AG09319 (cell line): Measurements from ENCODE around the gene FRS3.

Experiments
- DNase-seq: peaks from one replicate; pipeline ENCODE4 v3.0.0-alpha.2; 2010; ENCODE audit warnings: low read depth; ENCODE audit errors: extremely low read depth
- TF ChIP-seq, protein P1 (sequence below): IDR thresholded peaks from 2 replicates; pipeline ENCODE4 v1.5.1; 2011; ENCODE audit warnings: low read depth, mild to moderate bottlenecking, inconsistent platforms, low read length, moderate library complexity

The FRS3 gene

DNA sequence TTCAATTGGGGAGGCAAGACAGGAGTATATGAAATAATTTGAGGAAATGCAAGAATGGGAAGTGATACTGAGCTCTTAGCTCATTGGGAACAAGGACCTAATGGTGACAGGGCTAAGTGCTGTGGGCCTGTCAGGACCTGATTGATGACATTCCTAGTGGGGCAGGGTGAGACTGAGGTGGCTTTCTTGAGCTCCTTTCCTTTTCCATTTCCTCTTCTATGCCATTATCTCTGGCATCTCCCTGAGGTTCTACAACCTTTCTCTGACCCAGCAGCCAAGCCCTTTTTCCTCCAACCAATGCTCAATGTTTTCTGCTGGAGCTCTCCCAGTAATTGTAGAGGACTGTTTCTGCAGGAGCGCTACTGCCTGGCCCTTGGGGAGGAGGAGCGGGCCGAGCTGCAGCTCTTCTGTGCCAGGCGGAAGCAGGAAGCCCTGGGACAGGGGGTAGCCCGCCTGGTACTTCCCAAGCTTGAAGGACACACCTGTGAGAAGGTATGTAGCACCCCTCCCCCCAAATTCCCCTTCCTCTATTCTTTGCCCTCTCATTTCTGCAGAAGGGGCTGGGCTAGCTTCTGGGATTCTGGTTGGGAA lies 5.0 kb upstream of the FRS3 start:
- TF ChIP-seq, protein P1, sequence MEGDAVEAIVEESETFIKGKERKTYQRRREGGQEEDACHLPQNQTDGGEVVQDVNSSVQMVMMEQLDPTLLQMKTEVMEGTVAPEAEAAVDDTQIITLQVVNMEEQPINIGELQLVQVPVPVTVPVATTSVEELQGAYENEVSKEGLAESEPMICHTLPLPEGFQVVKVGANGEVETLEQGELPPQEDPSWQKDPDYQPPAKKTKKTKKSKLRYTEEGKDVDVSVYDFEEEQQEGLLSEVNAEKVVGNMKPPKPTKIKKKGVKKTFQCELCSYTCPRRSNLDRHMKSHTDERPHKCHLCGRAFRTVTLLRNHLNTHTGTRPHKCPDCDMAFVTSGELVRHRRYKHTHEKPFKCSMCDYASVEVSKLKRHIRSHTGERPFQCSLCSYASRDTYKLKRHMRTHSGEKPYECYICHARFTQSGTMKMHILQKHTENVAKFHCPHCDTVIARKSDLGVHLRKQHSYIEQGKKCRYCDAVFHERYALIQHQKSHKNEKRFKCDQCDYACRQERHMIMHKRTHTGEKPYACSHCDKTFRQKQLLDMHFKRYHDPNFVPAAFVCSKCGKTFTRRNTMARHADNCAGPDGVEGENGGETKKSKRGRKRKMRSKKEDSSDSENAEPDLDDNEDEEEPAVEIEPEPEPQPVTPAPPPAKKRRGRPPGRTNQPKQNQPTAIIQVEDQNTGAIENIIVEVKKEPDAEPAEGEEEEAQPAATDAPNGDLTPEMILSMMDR = no peak
- no peak for DNase-seq

DNA sequence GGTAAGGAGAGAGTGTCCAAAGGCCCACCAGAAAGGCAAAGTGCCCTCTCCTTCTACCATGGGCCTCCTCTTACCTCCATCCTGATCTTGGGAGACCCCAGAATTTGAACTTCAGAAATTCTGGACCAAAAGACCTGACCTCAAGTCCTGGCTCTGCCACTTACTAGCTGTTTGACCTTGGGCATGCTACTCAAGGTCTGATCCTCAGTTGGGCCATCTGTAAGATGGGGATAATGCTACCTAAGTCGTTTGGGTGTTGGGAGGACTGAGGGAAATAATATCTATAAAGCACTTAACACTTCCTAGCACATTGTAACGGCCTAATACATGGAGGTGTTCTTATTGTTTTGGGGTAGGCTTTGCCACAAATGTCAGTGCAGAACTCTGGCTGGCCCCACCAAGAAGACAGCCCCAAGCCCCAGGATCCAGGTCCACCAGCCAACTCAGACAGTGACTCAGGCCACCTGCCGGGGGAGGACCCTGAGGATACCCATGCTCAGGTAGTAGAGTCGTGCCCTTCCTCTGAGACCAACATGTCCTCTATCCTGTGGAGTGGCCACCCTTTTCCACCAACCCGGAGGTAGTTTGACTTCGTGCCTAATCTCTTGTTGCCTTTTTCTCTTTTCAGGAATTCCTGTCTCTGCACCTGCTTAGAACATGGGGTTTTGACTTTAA lies 3.5 kb upstream of the FRS3 start:
- TF ChIP-seq, protein P1 = no peak
- DNase-seq = no peak

DNA sequence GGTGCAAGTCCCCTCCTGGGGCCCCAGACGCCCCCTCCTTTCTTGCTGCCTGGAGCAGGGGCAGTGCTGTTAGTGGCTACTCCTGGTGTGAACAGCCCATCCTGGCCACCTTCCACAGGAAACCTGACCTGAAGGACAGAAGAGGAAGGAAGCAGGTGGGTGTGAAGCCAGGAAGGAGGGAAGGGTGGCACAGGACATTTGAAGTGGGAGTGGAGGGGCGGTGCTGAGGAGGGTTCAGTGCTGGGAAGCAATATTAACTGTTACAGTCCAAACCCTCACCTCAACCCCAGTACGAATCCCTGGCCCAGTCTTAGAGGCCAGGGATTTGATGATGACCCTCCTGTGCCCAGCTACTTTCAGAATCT lies 1.6 kb upstream of the FRS3 start:
- DNase-seq = no peak
- TF ChIP-seq, protein P1 = no peak

DNA sequence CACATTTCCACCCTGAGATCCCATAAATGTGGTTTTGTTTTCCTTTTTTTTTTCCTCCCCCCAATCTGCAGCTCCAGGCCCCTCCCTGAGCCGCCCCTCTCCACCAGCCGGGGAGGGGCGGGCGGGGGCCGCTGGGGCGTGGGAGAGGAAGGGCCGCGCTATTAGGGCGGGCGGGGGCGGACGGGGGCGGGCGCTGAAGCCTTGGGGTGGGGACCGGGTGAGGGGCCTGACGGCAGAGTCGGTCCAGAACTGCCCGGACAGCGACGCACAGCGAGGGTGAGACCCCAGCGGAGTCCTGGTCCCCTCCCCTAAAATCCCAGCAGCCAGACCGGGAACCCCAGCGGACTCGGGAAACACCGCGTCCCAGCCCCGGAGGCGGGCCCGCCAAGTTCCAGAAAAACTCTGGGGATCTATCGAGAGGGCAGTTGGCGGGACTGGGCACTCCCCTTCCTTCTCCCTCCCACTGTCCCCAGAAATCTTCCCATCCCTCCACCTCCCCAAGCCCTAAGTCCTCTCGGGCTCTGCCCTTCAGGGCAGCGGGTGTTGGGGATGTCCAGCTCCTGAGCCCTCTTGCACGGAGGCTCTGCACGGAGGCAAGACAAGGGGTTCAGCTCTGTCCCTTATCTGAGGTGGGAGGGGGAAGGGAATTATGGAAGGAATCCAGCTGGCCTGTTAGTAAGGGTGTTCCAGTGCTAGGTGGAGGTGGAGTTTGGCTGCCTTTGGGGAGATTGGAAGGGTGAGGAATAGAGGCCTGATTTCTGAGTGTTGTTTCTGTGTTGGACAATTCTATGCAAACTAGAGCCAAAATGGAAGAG lies 1.1 kb upstream of the FRS3 start, which contains the start of gene PRICKLE4:
Gene PRICKLE4, plus strand, starts transcription at position 232 of the 815 bp plus-strand sequence. CDS start 2,692 bp downstream, outside the sequence.
- TF ChIP-seq, protein P1 = no peak
- DNase-seq = no peak

DNA sequence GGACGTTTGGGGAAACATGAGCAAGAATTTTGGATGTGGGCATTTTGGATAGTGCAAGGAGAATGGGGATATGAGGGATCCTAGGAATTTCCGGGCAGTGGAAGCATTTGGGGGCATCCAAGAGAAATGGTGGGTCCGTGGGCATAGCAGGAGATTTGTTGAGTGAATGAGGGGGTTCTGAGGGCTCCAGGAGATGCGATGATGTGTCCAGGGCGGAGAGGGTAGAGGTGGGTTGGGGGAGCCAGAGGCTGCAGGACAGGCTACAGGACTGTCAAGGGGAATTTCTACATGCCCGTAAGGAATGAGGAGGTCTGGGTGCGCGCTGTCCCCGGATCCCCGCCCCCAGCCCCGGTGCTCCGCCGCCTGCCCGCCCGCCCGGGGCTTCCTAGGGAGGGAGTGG lies 364 bp downstream of the FRS3 start:
- DNase-seq = no peak
- TF ChIP-seq, protein P1 = no peak

DNA sequence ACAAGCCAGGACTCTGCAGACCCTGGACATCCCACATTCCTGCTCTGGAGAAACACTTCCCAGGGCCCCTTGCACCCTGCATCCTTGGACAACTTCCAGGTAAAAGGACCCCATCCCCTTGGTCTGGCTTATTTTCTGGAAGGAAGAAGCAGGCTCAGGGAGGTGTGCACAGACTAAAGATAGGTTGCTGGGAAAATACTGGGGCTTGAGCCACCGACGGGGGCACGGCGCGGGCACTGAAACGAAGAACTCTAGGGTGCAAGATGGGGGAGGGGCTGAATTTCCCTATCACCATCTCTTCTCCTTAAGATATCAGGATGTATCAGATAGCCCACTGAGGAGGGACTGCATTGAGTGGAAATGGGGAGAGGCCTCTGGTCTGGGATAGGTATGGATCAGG lies 805 bp downstream of the FRS3 start:
- no peak for DNase-seq
- TF ChIP-seq, protein P1 = no peak
